GM23338 (cell line): ENCODE measurements around the gene CDC42BPG. TPM values are rescaled to one million over a fixed set of nuclear protein-coding genes. Genes with fewer than 3 reads are reported as not detected.

Experiments used
- ATAC-seq: fragments of 200-7000 bp; cut with Tn5 transposase; 3 replicates; pipeline ENCODE4 v1.9.1; 2020
- DNase-seq: peaks from one replicate; pipeline ENCODE4 v3.0.0-alpha.2; 2015; ENCODE audit warnings: low spot score
- H2AFZ ChIP-seq: fragments of 200-600 bp; sonication (generic); 2 replicates; pipeline ENCODE4 v1.8.0; 2016; ENCODE audit warnings: antibody characterized with exemption, mild to moderate bottlenecking, moderate library complexity
- H3F3A ChIP-seq: fragments of 200-600 bp; sonication (generic); replicated peaks from 2 replicates; pipeline ENCODE4 v1.8.0; 2017; ENCODE audit warnings: antibody characterized with exemption, mixed run types, low read depth
- H3K27ac ChIP-seq: fragments of 200-600 bp; sonication (generic); 2 replicates; pipeline ENCODE4 v1.6.1; 2016; ENCODE audit warnings: low read depth
- H3K27me3 ChIP-seq: fragments of 200-600 bp; sonication (generic); 2 replicates; pipeline ENCODE4 v1.8.0; 2016; ENCODE audit warnings: mild to moderate bottlenecking, mixed run types, moderate library complexity; ENCODE audit not compliant: insufficient read depth
- H3K36me3 ChIP-seq: fragments of 200-600 bp; sonication (generic); 2 replicates; pipeline ENCODE4 v1.8.0; 2016; ENCODE audit warnings: mild to moderate bottlenecking; ENCODE audit not compliant: insufficient read depth
- H3K4me1 ChIP-seq: fragments of 200-600 bp; sonication (generic); 2 replicates; pipeline ENCODE4 v1.8.0; 2016; ENCODE audit warnings: mild to moderate bottlenecking, moderate library complexity; ENCODE audit not compliant: insufficient read depth
- H3K4me2 ChIP-seq: fragments of 200-600 bp; sonication (generic); 2 replicates; pipeline ENCODE4 v1.7.1; 2017; ENCODE audit warnings: mixed run types
- H3K4me3 ChIP-seq: fragments of 200-600 bp; sonication (generic); 2 replicates; pipeline ENCODE4 v1.6.1; 2016; ENCODE audit warnings: mixed run types
- H3K79me2 ChIP-seq: fragments of 200-600 bp; sonication (generic); replicated peaks from 2 replicates; pipeline ENCODE4 v1.8.0; 2017; ENCODE audit warnings: mild to moderate bottlenecking; ENCODE audit not compliant: insufficient read depth
- H3K9me2 ChIP-seq: fragments of 200-600 bp; sonication (generic); 2 replicates; pipeline ENCODE4 v1.8.0; 2017; ENCODE audit not compliant: insufficient read depth
- H4K20me1 ChIP-seq: fragments of 200-600 bp; sonication (generic); replicated peaks from 2 replicates; pipeline ENCODE4 v1.8.0; 2017; ENCODE audit warnings: mild to moderate bottlenecking; ENCODE audit not compliant: insufficient read depth
- H3K27ac Mint-ChIP-seq: 2 replicates; pipeline ENCODE4 v1.8.0; 2020; ENCODE audit warnings: inconsistent platforms, mild to moderate bottlenecking, moderate library complexity, mixed read lengths
- H3K27me3 Mint-ChIP-seq: 3 replicates; pipeline ENCODE4 v1.8.0; 2022; ENCODE audit warnings: low read depth, mild to moderate bottlenecking, moderate library complexity, mixed read lengths, inconsistent platforms; ENCODE audit not compliant: insufficient read depth, poor library complexity
- H3K36me3 Mint-ChIP-seq: 3 replicates; pipeline ENCODE4 v1.8.0; 2021; ENCODE audit warnings: low read depth, mild to moderate bottlenecking, inconsistent platforms, moderate library complexity, mixed read lengths
- H3K4me1 Mint-ChIP-seq: 3 replicates; pipeline ENCODE4 v1.8.0; 2020; ENCODE audit warnings: mild to moderate bottlenecking, inconsistent platforms, mixed read lengths
- H3K4me3 Mint-ChIP-seq: 3 replicates; pipeline ENCODE4 v1.8.0; 2021; ENCODE audit warnings: moderate library complexity, mild to moderate bottlenecking, inconsistent platforms, mixed read lengths
- H3K9me3 Mint-ChIP-seq: 3 replicates; pipeline ENCODE4 v1.8.0; 2020; ENCODE audit warnings: moderate library complexity, mild to moderate bottlenecking, inconsistent platforms, mixed read lengths
- CREB1 ChIP-seq: fragments of 250-450 bp; sonication (Bioruptor Pico); IDR thresholded peaks from 2 replicates; pipeline ENCODE4 v1.5.0; 2020; ENCODE audit warnings: low read depth, mild to moderate bottlenecking, moderate library complexity
- CTCF ChIP-seq, 2 experiments: fragments of 200-600 bp in 1 of 2; sonication (generic) in 1 of 2; conservative IDR thresholded peaks; 2 replicates each; pipeline versions ENCODE4 v1.5.1 to v1.6.1; 2016 to 2017; ENCODE audit warnings: antibody characterized with exemption in 2 of 2, low read depth in 2 of 2, mild to moderate bottlenecking in 2 of 2, moderate library complexity in 1 of 2
- ETS1 ChIP-seq: IDR thresholded peaks from 2 replicates; pipeline ENCODE4 v1.6.1; 2016; ENCODE audit warnings: antibody characterized with exemption
- EZH2phosphoT487 ChIP-seq: fragments of 200-600 bp; sonication (generic); IDR thresholded peaks from one replicate; pipeline ENCODE4 v1.8.1; 2018; ENCODE audit warnings: antibody characterized with exemption; ENCODE audit not compliant: unreplicated experiment
- ZNF114 ChIP-seq: fragments of 250-450 bp; sonication (Bioruptor Pico); IDR thresholded peaks from 2 replicates; pipeline ENCODE4 v1.5.0; 2020; ENCODE audit warnings: mild to moderate bottlenecking, moderate library complexity
- ZNF331 ChIP-seq: fragments of 250-450 bp; sonication (Bioruptor Pico); IDR thresholded peaks from 2 replicates; pipeline ENCODE4 v1.5.0; 2020; ENCODE audit warnings: low read depth, mild to moderate bottlenecking, moderate library complexity
- ZNF462 ChIP-seq: fragments of 250-450 bp; sonication (Bioruptor Pico); IDR thresholded peaks from 2 replicates; pipeline ENCODE4 v1.5.0; 2020; ENCODE audit warnings: mild to moderate bottlenecking, moderate library complexity
- polyA plus RNA-seq: library from polyadenylated mRNA; unstranded; fragments of >200 nt; fragmentation: Nextera tagmentation; extraction: Ambion mirVana; gene quantifications from 2 replicates; pipeline ENCODE4 v1.2.1, GENCODE V29; 2016
- total RNA-seq: library from RNA; depleted of rRNA; stranded (reverse); fragments of >200 nt; shearing (Covaris generic); gene quantifications from 2 replicates; pipeline ENCODE4 v1.2.3, GENCODE V29; 2014

CDC42BPG gene
- total and polyA plus RNA-seq, 2 experiments from 2014 or later = 2.3 to 11.6 TPM

- H3F3A ChIP-seq = no peaks in the 10 kb centered on the region
Measured at GRCh38 chr11:64835616-64836447, 8.6 kb downstream of the CDC42BPG start.

More at GRCh38 chr11:64835616-64836447, 8.6 kb downstream of the CDC42BPG start:
- no peaks in the 10 kb centered on the region for H3K79me2 ChIP-seq
- H3K4me2 ChIP-seq = no peak overlapping the region
- no peak overlapping the region for H3K27ac ChIP-seq
- Mint-ChIP-seq H3K4me3 (no peak overlapping the region), H3K4me1 (no peaks in the 10 kb centered on the region), H3K27me3 (peaks cover 2% of the 10 kb centered on the region), H3K27ac (no peak overlapping the region), H3K36me3 (peaks cover 9% of the 10 kb centered on the region; the same call in 2 of the 3 replicates), H3K9me3 (no peaks in the 10 kb centered on the region)
- H3K36me3 ChIP-seq = no peaks in the 10 kb centered on the region
- no peaks in the 10 kb centered on the region for H4K20me1 ChIP-seq
- no peaks in the 10 kb centered on the region for H3K27me3 ChIP-seq
- H3K4me1 ChIP-seq = no peaks in the 10 kb centered on the region
- ATAC-seq = no peak
- no peak for TF ChIP-seq ETS1
- TF ChIP-seq EZH2phosphoT487 = no peak
- no peak for TF ChIP-seq ZNF114 (CRISPR knock-in tag)
- no peak for TF ChIP-seq ZNF462
- TF ChIP-seq CTCF (conservative IDR thresholded peaks at IDR 0.05; ENCODE audit: low read depth in 2 of 2) = no peak
- no peak for TF ChIP-seq ZNF331 (CRISPR knock-in tag)
- TF ChIP-seq CREB1 (CRISPR knock-in tag) = no peak
- no peak for DNase-seq
- no peaks in the 10 kb centered on the region for H3K9me2 ChIP-seq
- no peak overlapping the region for H3K4me3 ChIP-seq
- H2AFZ ChIP-seq = no peak overlapping the region
